ENCODE measurements around the gene WNT9A.

The WNT9A gene

DNA sequence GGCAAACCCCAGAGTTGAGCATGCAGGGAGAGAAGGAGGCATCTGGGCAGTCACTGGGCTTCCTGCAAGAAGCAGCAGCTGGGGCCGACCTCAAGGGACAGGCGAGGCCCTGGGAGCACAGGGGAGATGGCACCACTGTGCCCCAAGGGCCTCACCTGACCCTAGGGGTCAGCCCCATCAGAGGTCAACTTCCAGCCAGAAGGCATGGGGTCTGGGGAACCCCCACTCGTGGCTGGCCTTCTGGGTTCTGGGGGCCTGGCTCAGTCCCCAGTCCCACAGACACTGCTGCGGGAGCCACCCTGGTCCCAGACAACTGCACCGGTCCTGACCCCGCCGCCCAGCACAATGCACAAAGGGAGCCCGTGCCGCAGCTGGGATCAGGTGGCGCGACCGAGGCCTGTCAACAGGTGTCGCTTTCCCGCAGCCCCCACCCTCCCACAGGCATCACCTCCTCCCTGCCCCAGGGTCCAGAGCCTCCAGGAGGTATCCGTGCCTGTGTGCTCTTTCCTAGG is 6.2 kb downstream of the WNT9A start:
- DNase-seq (ENCODE audit: low read depth): no peak

DNA sequence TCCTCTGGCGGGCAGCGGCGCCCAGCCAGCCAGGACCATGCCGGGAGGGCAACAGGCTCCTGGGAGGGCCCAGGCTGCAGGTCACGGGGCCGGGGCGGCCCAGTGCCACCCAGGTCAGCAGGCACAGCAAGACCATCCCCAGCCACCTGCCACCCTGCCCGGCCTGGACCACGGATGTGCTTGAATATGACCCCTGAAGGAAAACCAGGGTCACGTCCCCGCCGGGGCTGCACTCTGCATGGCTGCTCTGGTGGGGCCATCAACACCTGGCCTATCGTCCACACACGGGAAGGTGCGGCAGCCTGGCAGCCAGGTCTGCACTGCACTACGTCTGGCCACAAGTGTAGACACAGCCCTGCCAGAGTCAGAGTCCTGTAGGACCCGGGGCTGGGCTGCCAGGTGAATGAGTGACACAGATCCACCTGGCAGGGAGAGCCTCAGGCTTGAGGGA is 6.9 kb downstream of the WNT9A start:
- no peak for DNase-seq (ENCODE audit: low read depth)

DNA sequence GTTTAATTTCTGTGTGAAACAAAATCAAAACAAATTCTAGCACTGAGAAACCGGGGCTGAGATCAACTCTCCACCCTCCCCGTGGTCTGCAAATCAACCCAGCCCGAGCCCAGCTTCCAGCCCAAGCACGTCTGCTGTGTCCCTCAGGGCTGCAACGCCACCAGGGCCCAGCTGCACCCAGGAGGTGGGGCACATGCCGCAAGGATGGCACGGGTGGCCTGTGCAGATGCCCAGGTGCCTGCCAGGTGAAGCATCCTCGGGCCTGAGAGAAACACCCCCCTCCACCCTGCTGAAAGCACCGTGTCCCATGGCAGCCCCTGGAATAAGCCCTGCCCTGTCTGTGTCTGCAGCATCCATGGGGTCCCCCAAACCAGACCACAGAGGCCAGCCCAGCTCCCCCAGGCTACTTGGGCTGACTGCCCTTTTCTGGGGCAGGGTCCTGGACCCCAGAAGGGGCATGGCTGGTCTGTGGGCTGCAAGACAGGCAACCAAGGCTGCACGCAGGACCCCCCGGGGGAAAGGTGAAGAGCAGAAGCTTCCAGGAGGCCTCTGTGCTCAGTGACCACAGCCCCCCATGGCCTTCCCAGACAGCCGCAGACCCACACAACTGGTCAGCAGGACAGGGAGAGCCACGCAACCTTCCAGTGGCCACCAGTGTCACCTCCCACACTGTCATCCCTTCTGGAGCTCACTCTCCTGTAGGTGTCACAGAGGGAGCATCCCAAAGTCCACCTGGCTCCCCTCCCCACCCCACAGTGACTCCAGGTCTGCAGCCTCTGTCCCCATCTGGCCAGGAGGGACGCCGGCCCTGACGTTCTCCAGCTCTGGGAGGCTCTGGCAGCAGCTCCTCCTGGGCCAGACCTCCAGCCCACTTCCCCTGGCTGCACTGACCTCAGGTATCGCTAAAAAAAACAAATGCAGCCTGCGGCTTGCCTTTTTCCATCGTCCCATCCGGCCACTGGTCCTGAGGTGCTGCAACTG is 7.7 kb downstream of the WNT9A start:
- no peak for DNase-seq (ENCODE audit: low read depth)

DNA sequence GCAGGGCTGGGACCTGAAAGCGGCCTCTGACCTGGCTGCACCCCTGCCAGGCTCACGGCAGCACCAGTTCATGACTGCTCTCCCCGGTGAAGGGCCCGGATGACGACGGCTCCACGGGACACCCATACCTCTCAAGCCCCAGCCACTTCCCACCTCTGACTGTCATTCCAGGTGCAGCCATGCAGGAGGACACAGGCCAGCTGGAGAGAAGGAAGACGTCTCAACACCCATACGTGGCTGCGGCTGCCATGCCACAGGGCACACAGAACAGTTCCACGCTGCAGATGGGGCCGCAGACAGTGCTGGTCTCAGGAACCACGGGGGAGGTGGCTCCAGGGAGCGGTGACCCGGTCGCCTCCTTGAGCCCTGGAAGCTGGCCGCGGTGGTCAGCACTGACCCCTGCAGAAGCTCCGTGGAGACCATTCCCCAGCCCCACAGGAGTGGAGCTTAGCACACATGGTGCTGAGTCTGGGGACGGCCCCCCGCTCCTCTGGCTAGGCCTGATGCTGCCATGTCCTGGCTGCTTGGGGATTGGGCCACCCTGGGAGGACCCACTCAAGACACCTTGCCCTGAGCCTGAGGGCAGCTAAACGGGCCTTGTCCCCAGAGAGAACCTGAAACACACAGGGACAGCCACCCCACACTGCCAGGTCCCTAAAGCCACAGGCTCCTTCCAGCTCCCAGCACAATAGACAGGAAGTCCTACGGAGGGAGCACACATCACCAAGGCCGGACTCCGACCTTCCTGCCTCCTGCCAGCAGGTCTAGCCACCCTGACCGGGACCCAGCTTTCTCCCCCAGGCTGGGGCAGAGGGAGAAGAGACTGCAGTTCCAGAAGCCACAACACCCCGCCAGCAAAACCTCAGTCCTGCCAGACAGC is 8.6 kb downstream of the WNT9A start:
- DNase-seq (ENCODE audit: low read depth): no peak

DNA sequence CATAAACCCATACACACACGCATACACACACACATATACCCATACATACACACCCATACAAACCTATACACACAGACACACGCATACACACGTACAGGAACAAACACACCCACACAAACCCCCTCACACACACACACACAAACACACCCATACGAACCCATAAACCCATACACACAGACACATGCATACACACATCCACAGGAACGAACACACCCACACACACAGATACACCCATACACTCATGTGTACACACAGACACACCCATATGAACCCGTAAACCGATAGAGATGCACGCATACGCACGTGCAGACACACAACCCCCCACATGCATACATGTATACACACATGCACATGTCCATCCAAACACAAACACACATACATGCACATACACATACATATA is 9.5 kb downstream of the WNT9A start:
- no peak for DNase-seq (ENCODE audit: low read depth)

DNA sequence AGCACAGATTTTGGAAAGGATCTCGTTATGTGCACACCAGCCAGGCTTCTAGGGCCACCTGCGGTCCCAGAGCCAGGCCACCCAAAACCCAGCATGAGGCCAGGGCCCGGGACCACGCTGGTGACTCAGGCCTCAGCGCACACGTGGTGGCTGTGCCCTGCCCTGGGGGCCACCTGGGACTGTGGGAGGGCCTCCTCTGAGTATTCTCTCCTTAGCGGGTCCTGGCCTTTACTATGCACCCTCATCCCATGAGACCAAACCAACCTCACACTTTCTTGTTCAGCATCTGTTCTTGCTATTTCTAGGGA is 9.9 kb downstream of the WNT9A start:
- DNase-seq (ENCODE audit: low read depth): no peak

DNA sequence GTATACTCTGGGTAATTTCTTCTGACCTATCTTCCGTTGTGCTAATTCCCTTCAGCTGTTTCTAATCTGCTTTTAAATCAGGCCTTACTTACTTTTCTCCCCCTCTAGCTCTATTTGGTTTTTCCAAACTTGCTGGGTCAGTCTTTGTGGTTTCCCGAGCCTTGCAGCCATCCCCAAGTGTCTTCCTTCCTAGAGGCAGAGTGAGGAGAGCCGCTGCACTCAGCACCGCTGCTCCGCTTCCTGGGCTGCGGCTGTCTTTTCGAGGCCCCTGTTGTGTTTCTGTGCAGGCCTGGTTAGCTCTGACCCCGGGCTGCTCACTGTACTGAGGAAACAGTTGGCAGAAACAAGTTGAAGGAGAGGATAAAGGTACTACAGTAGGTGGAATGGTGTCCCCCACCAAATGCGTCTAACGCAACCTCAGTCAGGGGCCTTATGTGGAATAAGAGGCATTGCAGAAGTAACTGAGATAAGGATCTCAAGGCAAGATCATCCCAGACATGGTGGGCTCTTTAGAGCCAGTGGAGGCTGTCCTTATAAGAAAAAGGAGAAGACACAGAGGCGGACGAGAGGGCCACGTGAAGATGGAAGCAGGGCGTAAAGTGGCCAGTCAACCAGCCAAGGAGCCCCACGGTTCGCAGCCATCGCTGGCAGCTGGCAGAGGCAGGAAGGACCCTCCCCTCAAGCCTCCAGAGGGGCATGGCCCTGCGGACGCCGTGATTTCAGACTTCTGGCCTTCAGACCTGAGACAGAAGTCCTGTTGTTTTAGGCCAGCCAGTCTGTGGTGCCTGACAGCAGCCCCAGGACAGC is 10.5 kb downstream of the WNT9A start:
- DNase-seq (ENCODE audit: low read depth): no peak

DNA sequence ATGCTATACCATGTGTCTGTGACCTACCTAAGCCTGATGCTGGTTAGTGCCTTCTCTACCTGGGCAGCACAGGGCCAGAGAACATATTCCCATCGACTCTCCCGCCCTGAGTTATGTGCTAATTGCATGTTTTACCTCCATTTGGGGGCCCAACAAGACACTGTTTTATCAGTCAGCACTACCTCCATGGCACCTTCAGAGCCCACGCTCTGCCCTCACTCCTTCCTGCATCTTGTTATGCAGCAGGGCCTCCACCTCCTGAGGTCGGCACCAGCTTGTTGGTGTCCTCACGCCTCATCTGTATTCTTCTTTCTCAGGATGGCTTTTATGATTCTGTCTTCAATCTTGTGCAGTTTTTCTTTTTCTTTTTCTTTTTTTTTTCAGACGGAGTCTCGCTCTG is 11.9 kb downstream of the WNT9A start:
- no peak for DNase-seq (ENCODE audit: low read depth)

DNA sequence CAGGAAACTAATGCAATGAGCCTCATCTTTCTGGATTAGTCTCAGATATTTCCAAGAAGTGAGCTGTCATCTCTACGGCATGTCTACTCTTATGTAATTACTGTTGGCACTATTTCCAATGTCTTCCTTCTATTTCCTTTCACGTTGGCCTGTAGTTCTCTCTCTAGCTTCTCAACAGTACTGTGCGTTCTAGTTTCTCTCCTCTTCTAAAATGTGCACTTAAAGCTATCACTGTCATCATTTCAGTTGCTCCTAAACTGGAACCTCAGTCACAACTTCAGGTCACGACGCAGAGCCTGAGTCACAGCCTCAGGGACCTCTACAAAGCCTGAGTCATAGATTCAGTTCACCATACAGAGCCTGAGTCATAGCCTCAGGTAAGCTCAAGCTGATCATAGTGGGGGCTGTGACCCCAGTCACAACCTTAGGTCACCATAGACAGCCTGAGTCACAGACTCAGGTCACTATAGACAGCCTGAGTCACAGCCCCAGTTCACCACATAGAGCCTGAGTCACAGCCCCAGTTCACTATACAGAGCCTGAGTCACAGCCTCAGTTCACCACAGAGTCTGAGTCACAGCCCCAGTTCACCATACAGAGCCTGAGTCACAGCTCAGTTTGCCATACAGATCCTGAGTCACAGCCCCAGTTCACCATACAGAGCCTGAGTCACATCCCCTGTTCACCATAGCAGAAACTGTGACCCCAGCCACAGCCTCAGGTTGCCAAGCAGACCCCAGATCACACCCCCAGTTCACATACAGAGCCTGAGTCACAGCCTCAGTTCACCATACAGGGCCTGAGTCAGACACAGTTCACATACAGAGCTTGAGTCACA is 13.0 kb downstream of the WNT9A start:
- DNase-seq (ENCODE audit: low read depth): peak; percentile 56

DNA sequence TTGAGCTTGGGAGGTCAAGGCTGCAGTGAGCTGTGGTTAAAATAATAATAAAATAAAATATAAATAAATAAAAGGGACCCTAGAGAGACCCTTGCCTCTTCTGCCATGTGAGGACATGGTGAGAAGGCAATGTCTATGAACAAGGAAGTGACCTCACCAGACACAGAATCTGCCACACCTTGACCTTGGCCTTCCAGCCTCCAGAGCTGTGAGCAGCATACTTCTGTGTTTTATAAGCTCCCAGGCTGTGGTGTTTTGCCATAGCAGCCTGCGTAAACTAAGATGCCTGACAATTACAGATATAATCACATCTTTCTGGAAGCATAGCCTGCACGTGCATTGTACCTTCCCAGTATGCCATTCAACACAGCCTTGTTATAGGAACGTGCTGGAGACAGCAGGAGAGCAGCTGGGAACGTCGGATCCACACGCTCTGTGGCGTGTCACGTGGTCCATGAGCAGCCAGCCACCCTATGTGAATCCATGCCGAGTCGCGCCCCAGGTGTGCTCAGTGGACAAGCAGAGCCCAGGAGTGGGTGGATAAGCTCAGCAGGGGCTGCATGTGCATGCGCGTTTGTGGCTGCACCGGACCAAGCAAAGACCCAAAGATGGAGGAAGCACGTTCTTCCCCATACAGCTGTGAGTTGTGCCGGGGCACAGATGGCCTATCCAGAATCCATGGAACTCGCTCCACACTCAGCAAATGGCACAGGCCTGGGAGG is 17.8 kb downstream of the WNT9A start:
- DNase-seq (ENCODE audit: low read depth): no peak

DNA sequence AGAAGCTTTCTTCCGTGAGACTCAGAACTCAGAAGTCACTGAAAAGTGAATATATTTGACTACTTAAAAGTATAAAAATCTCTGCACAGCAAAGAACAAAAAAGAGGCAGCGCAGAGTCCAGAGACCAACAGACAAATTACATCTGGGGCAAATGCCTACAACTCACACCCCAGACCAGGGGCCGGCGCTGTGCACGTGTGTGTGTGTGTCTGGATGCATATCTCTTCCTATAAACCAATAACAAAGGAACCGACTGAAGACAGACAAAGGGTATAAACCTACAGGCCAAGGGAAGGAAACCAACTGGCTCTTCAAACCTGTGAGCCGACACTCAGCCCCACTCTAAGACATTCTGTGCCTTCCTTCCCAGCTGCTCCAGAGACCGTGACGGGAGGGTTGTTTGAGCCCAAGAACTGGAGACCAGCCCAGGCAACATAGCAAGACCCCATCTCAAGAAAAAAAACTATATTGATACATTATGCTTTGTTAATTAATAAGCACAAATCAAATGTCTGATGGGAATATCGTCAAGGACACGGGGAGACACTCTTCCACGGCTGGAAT is 18.8 kb downstream of the WNT9A start:
- DNase-seq (ENCODE audit: low read depth): no peak

DNA sequence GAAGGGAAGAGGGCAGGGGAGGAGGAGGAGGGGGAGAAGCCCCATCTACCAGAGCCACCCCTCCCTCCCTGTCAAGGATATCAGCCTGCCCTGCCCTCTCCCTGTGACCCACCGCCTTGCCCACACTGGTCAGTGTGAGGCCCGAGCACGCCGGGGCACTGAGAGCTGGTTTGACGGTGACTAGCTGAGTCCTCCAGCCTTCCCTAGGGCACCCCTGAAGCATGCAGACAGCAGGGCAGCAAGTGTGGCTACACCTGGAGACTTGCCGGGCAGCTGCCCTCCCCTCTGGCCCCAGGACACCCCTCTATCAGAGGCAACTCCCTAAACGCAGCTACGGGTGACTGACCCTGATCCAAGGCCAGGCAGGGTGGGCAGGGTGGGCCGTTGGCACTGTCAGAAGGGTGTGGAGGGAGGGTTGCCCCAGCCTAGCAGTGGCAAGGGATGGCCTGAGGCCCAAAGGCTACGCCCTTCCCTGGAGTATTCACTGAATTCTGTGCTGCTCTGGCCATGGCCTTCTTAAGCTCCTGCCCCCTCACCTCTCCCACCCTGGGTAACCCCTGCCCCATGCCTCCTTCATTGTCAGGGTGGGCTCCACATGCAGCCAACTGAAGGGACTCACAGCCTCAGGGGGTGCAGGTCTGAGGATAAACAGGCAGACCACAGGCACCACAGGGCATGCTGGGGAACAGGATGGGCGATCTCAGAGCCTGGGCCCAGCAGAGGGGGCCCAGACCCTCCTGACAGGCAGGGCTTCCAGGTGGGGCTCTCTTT is 19.6 kb downstream of the WNT9A start:
- DNase-seq (ENCODE audit: low read depth): no peak

DNA sequence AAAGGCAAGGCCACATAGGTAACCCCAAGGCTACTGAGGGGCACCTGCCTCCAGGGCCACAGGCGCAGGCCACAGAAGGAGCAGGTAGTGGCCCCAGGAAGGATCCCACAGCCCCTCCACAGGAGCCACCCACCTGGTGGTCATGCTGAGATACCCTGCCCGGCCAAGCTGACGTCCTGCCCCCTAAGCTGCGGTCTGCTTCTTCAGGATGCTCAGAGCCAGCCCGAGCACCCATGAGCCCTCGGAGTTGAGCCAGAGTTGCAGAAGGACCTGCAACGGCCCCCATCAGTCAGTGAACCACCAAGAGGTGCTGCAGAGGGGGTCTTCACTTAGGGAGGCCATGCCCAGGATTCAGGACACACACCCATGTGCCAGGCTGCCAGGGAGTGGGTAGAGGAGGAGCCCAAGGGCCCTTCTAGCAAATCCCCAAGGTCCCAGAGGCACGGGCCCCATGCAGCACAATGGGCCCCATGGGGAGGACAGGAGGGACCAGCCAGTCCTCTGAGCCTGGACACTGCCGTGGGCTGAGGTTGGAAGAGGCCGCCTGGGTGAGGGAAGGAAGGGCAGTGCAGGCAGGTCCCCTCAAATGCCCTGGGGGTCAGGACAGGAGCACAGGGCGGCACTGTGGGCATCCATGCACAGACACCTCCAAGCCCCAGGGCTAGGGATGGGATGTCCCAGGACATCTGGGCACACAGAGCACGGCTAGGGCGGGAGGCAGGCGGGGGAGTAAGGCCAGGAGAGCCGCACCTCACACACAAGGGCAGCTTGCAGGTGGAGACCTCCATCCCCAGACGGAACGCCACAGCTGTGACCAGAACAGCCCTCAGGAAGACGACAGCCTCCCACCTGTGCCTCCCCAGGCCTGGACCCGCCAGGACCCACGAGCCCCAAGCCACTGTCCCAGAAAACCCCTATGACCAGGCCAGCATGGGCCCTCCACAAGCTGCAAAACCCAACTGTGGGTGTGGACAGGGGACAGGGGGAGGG is 20.5 kb downstream of the WNT9A start:
- no peak for DNase-seq (ENCODE audit: low read depth)

DNA sequence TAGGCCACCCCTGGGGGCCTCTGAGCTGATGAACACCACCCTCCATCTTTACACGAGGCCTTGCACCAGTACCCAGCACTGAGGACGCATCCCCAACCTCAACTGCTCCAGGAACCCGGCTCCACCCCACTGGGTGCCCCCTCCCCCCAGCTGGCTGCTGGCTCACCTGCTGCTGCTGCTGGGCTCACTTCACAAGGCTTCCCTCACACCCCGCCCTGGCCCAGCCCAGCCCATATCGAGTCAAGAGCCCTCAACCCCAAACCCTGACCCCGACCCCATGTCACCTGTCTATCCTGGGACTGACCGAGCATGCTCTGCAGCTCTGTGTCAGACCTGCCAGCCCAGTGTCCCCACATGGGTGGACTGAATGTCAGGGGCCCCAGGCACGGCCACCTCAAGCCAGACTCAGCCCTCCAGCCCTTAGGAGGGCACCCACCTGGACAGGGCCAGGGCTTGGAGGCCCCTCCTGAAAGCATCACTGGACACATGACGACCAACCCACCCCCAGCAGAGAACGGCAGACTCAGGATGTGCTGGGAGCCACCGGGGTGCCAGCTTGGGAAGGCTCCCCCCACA is 21.4 kb downstream of the WNT9A start:
- DNase-seq (ENCODE audit: low read depth): no peak

DNA sequence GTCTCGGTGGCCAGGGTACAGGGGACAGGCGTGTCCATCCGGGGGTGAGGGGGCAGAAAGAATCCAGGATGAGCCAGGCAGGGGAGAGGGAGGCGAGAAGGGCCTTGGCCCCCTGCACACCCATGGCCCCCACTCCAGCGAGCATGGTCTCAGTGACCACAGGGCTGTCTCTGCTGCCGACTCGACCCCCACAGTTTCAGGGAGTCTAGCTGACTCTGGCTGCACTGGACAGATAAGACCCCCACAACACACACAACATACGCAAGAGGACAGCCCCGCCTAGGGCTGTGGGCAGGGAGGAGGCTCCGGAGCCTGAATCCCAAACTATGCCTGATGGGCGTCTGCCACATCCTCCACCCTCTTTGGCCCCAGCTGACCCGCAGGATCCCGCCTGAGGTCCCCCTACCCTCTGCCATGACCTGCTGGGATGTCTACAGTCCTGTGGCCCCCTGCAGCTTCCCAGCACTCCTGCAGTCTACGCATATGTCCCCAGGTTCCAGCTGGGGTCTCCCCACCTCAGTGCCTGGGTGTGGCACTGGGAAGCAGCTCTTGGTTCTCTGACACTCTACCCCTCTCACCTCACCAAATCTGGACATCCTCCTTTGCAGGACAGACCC is 22.0 kb downstream of the WNT9A start:
- DNase-seq (ENCODE audit: low read depth): no peak

DNA sequence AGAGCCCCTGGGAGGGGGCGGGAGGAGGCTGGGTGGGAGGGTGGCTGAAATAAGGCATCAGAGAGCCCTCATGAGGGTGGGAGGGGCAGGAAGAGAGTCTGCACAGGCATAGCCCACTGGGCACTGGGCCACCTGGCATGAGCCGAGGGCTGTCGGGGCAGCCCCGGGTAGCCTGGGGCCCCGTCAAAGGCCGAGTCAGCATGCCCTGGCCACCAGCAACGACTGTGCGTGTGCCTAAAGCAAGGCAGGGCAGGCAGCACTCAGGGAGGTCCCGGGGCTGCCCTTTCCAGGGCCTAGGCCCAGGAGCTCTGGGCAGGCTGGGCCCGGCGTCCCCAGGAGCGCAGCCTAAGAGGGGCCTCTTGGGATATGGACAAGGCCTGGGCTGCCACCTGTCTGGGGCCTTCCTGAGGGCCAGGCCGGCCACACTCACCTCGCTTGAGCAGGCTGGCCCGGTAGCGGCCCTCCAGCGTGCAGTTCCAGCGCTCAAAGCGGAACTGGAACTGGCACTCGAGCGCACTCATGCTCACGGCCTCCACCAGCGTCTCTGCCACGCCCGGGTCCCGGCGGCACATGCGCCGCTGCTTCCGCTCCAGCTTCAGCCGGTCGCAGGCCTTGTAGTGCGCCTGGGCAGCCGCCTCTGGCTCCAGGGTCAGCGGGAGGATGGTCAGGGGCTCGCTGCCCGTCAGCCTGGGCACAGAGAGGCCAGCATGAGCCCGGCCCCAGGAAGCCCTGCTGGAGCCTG is 22.7 kb downstream of the WNT9A start:
- DNase-seq (ENCODE audit: low read depth): no peak

Data from GM04503 (cell line).